HG03575 (cell line): ENCODE measurements around the gene SUSD3.

ENCODE experiments used
- ATAC-seq: cut with Tn5 transposase; IDR thresholded peaks from one replicate; pipeline ENCODE4 v1.9.1; 2021; ENCODE audit not compliant: unreplicated experiment, insufficient number of reproducible peaks, low FRiP score; ENCODE audit errors: extremely low read depth

SUSD3 gene

GRCh38 chr9:93086447-93087224 lies 28.1 kb downstream of the SUSD3 start:
- no peak for ATAC-seq

- ATAC-seq = no peak
These were observed 29.6 kb downstream of the SUSD3 start for GRCh38 chr9:93087971-93088655.

- ATAC-seq = no peak
These were observed 30.1 kb downstream of the SUSD3 start for GRCh38 chr9:93088656-93089015.

GRCh38 chr9:93089024-93089423 lies 30.5 kb downstream of the SUSD3 start:
- no peak for ATAC-seq

- ATAC-seq = no peak
These were observed 31.0 kb downstream of the SUSD3 start for GRCh38 chr9:93089481-93089991.

GRCh38 chr9:93090091-93090655 lies 31.7 kb downstream of the SUSD3 start:
- no peak for ATAC-seq

- no peak for ATAC-seq
These were observed 32.6 kb downstream of the SUSD3 start for GRCh38 chr9:93091056-93091452.

- no peak for ATAC-seq
These were observed 33.1 kb downstream of the SUSD3 start for GRCh38 chr9:93091453-93092081.

GRCh38 chr9:93092251-93092991 lies 33.9 kb downstream of the SUSD3 start:
- no peak for ATAC-seq

- ATAC-seq = no peak
These were observed 34.8 kb downstream of the SUSD3 start for GRCh38 chr9:93093127-93093876.

GRCh38 chr9:93093877-93094657 lies 35.6 kb downstream of the SUSD3 start:
- no peak for ATAC-seq

- ATAC-seq = no peak
These were observed 36.2 kb downstream of the SUSD3 start for GRCh38 chr9:93094658-93095204.

- no peak for ATAC-seq
These were observed 37.0 kb downstream of the SUSD3 start for GRCh38 chr9:93095205-93096130.

GRCh38 chr9:93096131-93096802 lies 37.8 kb downstream of the SUSD3 start, which contains the start of gene CARD19:
Gene CARD19 (plus strand): TSS chr9:93096217. CDS start chr9:93096346, 129 bp downstream.
- ATAC-seq = no peak

- no peak for ATAC-seq
These were observed 38.4 kb downstream of the SUSD3 start for GRCh38 chr9:93096811-93097382.
